GM12878 (cell line): ENCODE results near the gene LDB2. TPM values are rescaled to one million over a fixed set of nuclear protein-coding genes. Genes with fewer than 3 reads are reported as not detected.

Source experiments
- ATAC-seq: fragments of 200-7000 bp; cut with Tn5 transposase; 3 replicates; pipeline ENCODE4 v1.9.1; 2020; ENCODE audit warnings: mild to moderate bottlenecking, moderate library complexity
- BruUV-seq: library from RNA; stranded (reverse); fragments of 400-500 nt; replicated peaks from 2 replicates; lab custom pipeline; 2021; lab: Mats Ljungman, UMichigan
- CTCF ChIA-PET: fragments of 300-600 bp; sonication (Branson Sonifier 250); formaldehyde crosslinking; extraction: SDS; loops from one replicate; lab custom pipeline; 2021; ENCODE audit warnings: inconsistent platforms; lab: Yijun Ruan, JAX
- POLR2A ChIA-PET: fragments of 350-600 bp; formaldehyde crosslinking; extraction: SDS; loops from one replicate; lab custom pipeline; 2021; ENCODE audit warnings: inconsistent platforms; lab: Charles Lee
- RAD21 ChIA-PET: fragments of 300-600 bp; sonication (Branson Sonifier 250); formaldehyde crosslinking; loops from one replicate; lab custom pipeline; 2023; ENCODE audit warnings: antibody characterized with exemption; ENCODE audit not compliant: unreplicated experiment; lab: Charles Lee
- SMC1A ChIA-PET: fragments of 300-600 bp; sonication (Branson Sonifier 250); formaldehyde crosslinking; loops from one replicate; lab custom pipeline; 2023; ENCODE audit not compliant: unreplicated experiment, uncharacterized antibody; lab: Charles Lee
- DNase-seq: peaks from one replicate; pipeline ENCODE4 v3.0.0-alpha.2; 2011; ENCODE audit warnings: low read depth, low spot score
- FAIRE-seq: peaks from 3 replicates; lab custom pipeline; 2011; peaks lifted over from hg19 to GRCh38; lab: Jason Lieb, UNC
- H2AFZ ChIP-seq: 2 replicates; pipeline ENCODE4 v1.6.0; 2011; ENCODE audit warnings: low read depth, low read length, control low read depth; ENCODE audit not compliant: control insufficient read depth
- H3K27ac ChIP-seq: 2 replicates; pipeline ENCODE4 v1.5.1; 2011; ENCODE audit warnings: control low read depth; ENCODE audit not compliant: control insufficient read depth, insufficient read depth
- H3K27me3 ChIP-seq, 2 experiments: replicated peaks in 1 of 2; 2 replicates each; pipeline versions ENCODE4 v1.6.0 to v1.6.1; 2011; ENCODE audit warnings: low read length in 1 of 2; ENCODE audit not compliant: control insufficient read depth in 2 of 2, insufficient read depth in 2 of 2
- H3K36me3 ChIP-seq, 2 experiments: 2 replicates each; pipeline ENCODE4 v1.5.1; 2011; ENCODE audit warnings: low read length in 1 of 2; ENCODE audit not compliant: control insufficient read depth in 2 of 2, insufficient read depth in 2 of 2
- H3K4me1 ChIP-seq: 2 replicates; pipeline ENCODE4 v1.6.1; 2011; ENCODE audit warnings: mild to moderate bottlenecking, low read length, moderate library complexity, mixed read lengths; ENCODE audit not compliant: control insufficient read depth, insufficient read depth
- H3K4me2 ChIP-seq: 2 replicates; pipeline ENCODE4 v1.6.0; 2011; ENCODE audit warnings: control low read depth; ENCODE audit not compliant: control insufficient read depth, insufficient read depth
- H3K4me3 ChIP-seq: fragments of 200-600 bp; sonication (generic); 2 replicates; pipeline ENCODE4 v1.5.1; 2016
- H3K79me2 ChIP-seq: 2 replicates; pipeline ENCODE4 v1.6.0; 2011; ENCODE audit warnings: low read length; ENCODE audit not compliant: control insufficient read depth, insufficient read depth
- H3K9ac ChIP-seq: 2 replicates; pipeline ENCODE4 v1.8.0; 2011; ENCODE audit warnings: low read length, control low read depth, mixed read lengths; ENCODE audit not compliant: control insufficient read depth, insufficient read depth
- H3K9me3 ChIP-seq: replicated peaks from 3 replicates; pipeline ENCODE4 v1.5.1; 2011; ENCODE audit warnings: mild to moderate bottlenecking, low read length; ENCODE audit not compliant: control insufficient read depth, insufficient read depth
- H4K20me1 ChIP-seq: 2 replicates; pipeline ENCODE4 v1.6.0; 2011; ENCODE audit not compliant: control insufficient read depth, insufficient read depth
- E2F4 ChIP-seq: IDR thresholded peaks from 2 replicates; pipeline ENCODE4 v1.6.1; 2012; ENCODE audit warnings: low read depth, low read length, improper control_type of control experiment
- ETV6 ChIP-seq, 2 experiments: fragments of 450-650 bp in 1 of 2; IDR thresholded peaks in 1 of 2; conservative IDR thresholded peaks in 1 of 2; 2 replicates each; pipeline ENCODE4 v1.6.1; 2014; ENCODE audit warnings: antibody characterized with exemption in 1 of 2, borderline replicate concordance in 1 of 2, low read depth in 1 of 2, mild to moderate bottlenecking in 1 of 2, moderate library complexity in 1 of 2
- IRF4 ChIP-seq: IDR thresholded peaks from 2 replicates; pipeline ENCODE4 v1.6.1; 2011; ENCODE audit warnings: low read depth, low read length
- POU2F2 ChIP-seq: IDR thresholded peaks from 3 replicates; pipeline ENCODE4 v1.6.1; 2011; ENCODE audit warnings: low read depth, mild to moderate bottlenecking, low read length, borderline replicate concordance
- RBBP5 ChIP-seq: fragments of 200-600 bp; sonication (generic); conservative IDR thresholded peaks from 2 replicates; pipeline ENCODE4 v1.6.1; 2016
- TBL1XR1 ChIP-seq: IDR thresholded peaks from 2 replicates; pipeline ENCODE4 v1.6.1; 2012; ENCODE audit warnings: low read depth, low read length, improper control_type of control experiment
- YY1 ChIP-seq: IDR thresholded peaks from 2 replicates; pipeline ENCODE4 v1.6.1; 2011; ENCODE audit warnings: low read depth, mild to moderate bottlenecking, low read length
- ZNF274 ChIP-seq: IDR thresholded peaks from one replicate; pipeline ENCODE4 v1.8.0; 2011; ENCODE audit not compliant: insufficient read length, insufficient read depth
- WGBS: methylation state at CpG from one replicate; pipeline ENCODE4 v1.1.6; 2016; ENCODE audit warnings: low lambda C conversion rate; ENCODE audit not compliant: insufficient replicate concordance, insufficient coverage; ENCODE audit errors: missing lambda C conversion rate; 5-methylcytosine and 5-hydroxymethylcytosine counted together
- in situ Hi-C: fragments of 300-500 bp; cut with MboI; formaldehyde crosslinking; loops from 9 replicates; pipeline ENCODE4 v1.14.3; 2018; ENCODE audit warnings: mixed read lengths
- intact Hi-C: fragments of 100-400 bp; cut with micrococcal nuclease; formaldehyde crosslinking; loops from one replicate; pipeline ENCODE4 v1.14.2; 2022; ENCODE audit not compliant: unreplicated experiment
- polyA plus RNA-seq, 11 experiments: library from polyadenylated mRNA; depleted of rRNA in 4 of 11; unstranded in 6 of 11; stranded (reverse) in 5 of 11; fragments of >200 nt; fragmentation: Nextera tagmentation in 4 of 11; fragmentation: Illumina TruSeq in 1 of 11; extraction: Ambion mirVana in 4 of 11; extraction: Trizol in 1 of 11; gene quantifications; 1 replicate in 1 of 11; 2 replicates in 10 of 11; pipeline versions ENCODE4 v1.2.1 to v1.2.3, GENCODE V29; 2011 to 2016; ENCODE audit warnings: inconsistent platforms in 2 of 11, missing spikeins in 2 of 11, low read depth in 1 of 11
- total RNA-seq, 4 experiments: library from RNA; depleted of rRNA in 3 of 4; stranded (reverse); fragments of >200 nt in 3 of 4; fragmentation: Illumina TruSeq in 1 of 4; extraction: Trizol in 1 of 4; gene quantifications; 2 replicates each; pipeline versions ENCODE4 v1.2.1 to v1.2.3, GENCODE V29; 2013 to 2021

Gene LDB2
- total and polyA plus RNA-seq, 10 of the 15 experiments (the other 5 are each of a cell fraction or from before 2014, with no cell fraction given): 0.15 TPM; not detected in 9

GRCh38 chr4:16655111-16655510 is 243.3 kb downstream of the LDB2 start:
- Histone ChIP-seq H3K36me3 (no peaks in the 10 kb centered on the region), H3K4me3 (no peak overlapping the region), H2AFZ (no peak overlapping the region), H3K9ac (no peak overlapping the region), H3K4me1 (no peaks in the 10 kb centered on the region), H3K9me3 (no peaks in the 10 kb centered on the region), H4K20me1 (no peaks in the 10 kb centered on the region), H3K4me2 (no peak overlapping the region), H3K27me3 (no peaks in the 10 kb centered on the region), H3K27ac (no peak overlapping the region), H3K79me2 (no peaks in the 10 kb centered on the region)
- no peak for TF ChIP-seq POU2F2
- TF ChIP-seq IRF4: no peak
- TF ChIP-seq RBBP5: no peak
- no peak for TF ChIP-seq TBL1XR1
- TF ChIP-seq ZNF274: no peak
- no peak for TF ChIP-seq E2F4
- no peak for TF ChIP-seq ETV6 (conservative IDR thresholded peaks at IDR 0.05 in 1 of 2, IDR thresholded peaks at IDR 0.05 in 1 of 2; ENCODE audit: borderline replicate concordance in 1 of 2, low read depth in 1 of 2)
- TF ChIP-seq YY1: no peak
- SMC1A ChIA-PET: no interaction called here
- ATAC-seq: no peak
- RAD21 ChIA-PET: no interaction called here
- no peak for DNase-seq
- WGBS: 15% methylated on average over 3 of the region's 3 CpGs
- in situ Hi-C loops: no loop called here
- intact Hi-C loops: no loop called here
- FAIRE-seq: no peak
- CTCF ChIA-PET: no interaction called here
- BruUV-seq: no TSS peak
- POLR2A ChIA-PET: no interaction called here
